LHCN-M2 (cell line): ENCODE data around the gene VPS13C. TPM values are rescaled to one million over a fixed set of nuclear protein-coding genes. Genes with fewer than 3 reads are reported as not detected.
"Not testable (repeated sequence)": the region's sequence is repeated elsewhere in the genome, so short reads cannot be mapped to it uniquely, and the experiment has no call there.

Source experiments
- DNase-seq: peaks from one replicate; pipeline ENCODE4 v3.0.0-alpha.2; 2012; ENCODE audit warnings: low read depth
- total RNA-seq: library from RNA; depleted of rRNA; stranded (reverse); fragments of >200 nt; gene quantifications from 2 replicates; pipeline ENCODE4 v1.2.3, GENCODE V29; 2014

VPS13C gene
- total RNA-seq, 1 experiment from 2014 or later: 35.4 TPM

DNA sequence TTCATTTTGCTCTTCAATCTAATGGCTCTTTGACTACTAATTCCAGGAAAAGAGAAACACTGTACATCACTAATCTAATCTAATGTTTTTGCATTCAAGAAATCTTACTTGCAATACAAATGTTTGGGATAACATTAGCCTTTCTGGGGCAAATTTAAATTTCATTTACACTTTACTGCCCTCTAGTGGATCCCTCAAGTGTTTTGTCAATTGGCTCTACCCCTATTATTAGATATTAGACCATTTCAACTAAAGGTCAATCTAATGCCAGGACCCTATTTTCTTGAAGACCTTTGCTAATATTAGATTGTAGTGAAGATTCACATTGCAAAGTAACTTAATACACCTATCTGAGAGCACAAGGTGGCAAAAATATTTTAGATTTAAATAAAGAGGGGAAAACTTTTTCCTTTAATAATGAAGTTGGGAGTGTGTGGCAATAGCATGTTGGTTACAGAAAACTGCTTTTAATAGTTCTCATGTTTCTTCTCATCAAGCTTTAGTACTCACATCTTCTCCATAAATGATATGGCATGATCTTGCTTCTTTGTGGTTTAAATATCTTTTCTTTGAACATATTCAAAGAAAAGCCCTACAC is 11.6 kb upstream of the VPS13C start:
- DNase-seq: peak; percentile 49

- no peak for DNase-seq
Observed at GRCh38 chr15:62069551-62069950, 9.3 kb upstream of the VPS13C start.

GRCh38 chr15:62068810-62069167 is 8.5 kb upstream of the VPS13C start:
- no peak for DNase-seq

- peak; percentile 33 for DNase-seq
Observed at GRCh38 chr15:62068071-62068809, 8.0 kb upstream of the VPS13C start.

- no peak for DNase-seq
Observed at GRCh38 chr15:62067448-62068044, 7.3 kb upstream of the VPS13C start.

DNA sequence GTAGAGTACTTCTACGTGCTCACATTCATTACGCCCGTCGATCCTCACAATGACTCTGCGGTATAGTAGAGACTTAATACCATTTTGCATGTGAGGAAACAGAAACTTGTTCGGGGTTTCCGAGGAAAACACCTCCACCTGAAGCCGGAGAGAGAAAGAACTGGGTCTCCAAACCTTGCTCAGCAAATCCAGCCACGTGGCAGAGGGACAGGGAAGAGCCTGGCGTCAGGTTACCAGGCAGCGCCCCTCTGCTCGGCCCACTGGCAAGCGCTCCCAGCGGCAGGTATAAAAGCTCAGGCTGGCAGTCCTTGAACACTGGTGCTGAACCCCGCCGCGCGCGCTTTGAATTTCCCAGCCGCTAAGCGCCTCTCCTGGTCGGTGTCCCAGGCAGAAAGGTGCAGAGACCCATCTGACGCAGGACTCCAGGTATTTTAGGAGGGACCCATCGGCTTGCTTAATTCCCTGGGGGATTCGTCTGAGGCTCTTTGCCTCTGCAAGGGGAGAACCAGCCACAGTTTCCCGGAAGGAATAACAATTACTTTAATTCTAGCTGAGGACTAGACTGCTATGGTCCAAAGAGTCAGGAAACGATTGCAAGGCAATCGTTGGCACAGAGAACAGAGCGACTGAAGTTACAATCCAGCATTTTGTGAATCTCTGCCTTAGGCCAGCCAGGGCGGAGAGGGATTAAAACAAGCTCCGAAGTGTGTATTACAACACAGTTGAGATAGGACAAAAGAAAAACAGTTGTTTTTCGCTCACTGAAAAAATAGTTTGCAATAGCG is 6.6 kb upstream of the VPS13C start, which contains the start of gene C2CD4A:
Gene C2CD4A, plus strand, starts transcription at position 315 of the 785 bp plus-strand sequence. CDS start 637 bp downstream, outside the sequence.
- DNase-seq: peak; percentile 18

DNA sequence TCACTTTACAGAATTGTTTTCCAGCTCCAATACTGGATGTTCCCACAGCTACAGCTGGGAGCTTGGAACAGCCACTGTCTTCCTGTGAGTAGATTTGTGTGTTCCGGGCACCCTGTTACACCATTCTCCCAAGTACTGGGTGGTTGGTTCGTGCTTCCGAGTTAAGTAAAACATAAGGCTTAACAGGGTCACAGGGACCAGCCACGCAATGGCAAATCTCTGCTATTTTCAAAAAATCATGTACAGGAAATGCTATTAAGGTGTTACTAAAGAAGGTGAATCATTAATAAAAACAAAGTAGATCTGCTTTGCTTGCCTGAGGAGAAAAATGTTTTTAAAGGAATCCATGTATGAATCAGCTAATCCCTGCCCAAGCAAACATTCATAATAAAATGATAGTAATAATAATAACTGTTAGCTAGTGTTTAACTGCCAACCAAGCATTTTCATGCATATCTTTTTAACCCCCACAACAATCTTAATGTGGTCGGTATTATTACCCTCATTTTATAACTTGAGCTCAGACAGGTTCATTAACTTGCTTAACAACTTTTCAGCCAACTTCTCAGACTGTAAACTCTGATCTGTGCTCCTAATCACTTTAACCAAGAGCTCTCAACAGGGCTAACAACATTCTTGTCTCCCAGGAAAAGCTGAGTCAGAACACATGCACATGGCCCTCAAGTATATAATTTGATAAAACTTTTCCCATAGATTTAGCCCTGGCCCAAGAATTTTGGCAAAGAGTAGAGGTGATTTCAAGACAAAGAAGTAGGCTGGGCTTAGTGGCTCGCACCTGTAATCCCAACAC is 3.8 kb upstream of the VPS13C start:
- peak; percentile 34 for DNase-seq

- no peak for DNase-seq
Observed at GRCh38 chr15:62060896-62061280, 641 bp upstream of the VPS13C start.

DNA sequence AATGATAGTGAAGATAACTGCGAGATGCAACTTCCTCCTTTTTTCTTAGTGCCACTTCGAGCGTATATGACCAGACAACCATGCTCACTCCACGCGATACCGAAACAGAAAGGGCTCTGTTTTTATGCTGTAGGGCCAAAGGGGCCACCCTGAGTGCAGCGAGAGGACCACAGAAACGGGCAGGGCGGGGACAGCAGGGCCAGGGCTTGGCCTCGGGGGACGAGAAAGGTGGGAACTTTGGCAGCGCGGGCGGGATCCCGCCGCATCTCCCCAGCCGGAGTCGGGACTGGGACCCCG is 483 bp downstream of the VPS13C start:
- DNase-seq: peak; percentile 59

- DNase-seq: no peak
Observed at GRCh38 chr15:62059108-62059815, 985 bp downstream of the VPS13C start.

GRCh38 chr15:62058327-62059028 is 1.8 kb downstream of the VPS13C start:
- DNase-seq: no peak

DNA sequence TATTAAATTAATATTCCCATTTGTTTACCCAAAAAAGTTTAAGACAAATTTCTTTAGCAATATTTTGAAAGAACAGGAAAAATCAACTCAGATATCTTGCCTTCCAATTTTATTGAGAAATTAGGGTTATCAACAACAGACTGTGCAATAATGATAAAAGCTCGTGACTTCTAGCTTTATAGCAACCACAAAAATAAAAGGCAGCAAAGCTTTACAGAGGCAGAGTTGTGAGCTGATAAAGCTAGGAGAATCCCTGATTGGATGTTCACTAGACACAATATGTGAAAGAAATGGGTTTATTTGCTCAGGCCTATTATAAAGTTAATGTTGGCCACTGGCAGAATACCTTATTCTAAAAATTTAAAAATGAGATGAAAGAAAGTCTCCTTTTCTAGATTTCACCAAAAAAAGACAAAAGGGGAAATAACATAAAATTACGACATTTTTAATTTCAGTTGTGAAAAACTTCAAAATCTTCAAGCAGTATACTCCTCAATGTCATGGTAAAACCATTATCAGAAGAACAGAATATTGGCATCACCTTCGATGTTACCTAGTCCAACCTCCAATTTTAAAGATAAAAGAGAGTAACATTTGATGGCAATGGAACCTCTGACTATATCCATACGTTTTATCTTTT is 2.8 kb downstream of the VPS13C start:
- no peak for DNase-seq

DNA sequence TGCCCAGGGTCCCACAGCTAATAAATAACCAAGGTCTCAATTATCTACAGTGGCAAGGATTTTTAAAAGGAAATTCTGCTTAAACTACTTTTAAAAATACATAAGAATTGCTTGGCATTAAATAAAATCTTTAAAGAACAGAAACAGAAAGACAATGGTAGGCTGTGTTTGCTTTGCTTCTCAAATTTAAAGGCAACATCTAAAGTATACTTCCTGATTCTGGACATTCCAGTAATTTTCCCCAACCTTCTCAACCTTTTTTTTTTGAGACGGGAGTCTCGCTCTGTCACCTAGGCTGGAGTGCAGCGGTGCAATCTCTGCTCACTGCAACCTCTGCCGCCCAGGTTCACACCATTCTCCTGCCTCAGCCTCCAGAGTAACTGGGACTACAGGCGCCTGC is 5.3 kb downstream of the VPS13C start:
- no peak for DNase-seq

GRCh38 chr15:62053439-62054085 is 6.7 kb downstream of the VPS13C start:
- DNase-seq: no peak

GRCh38 chr15:62052713-62053112 is 7.5 kb downstream of the VPS13C start:
- no peak for DNase-seq

- DNase-seq: no peak
Observed at GRCh38 chr15:62051166-62051565, 9.1 kb downstream of the VPS13C start.

GRCh38 chr15:62050115-62050514 is 10.1 kb downstream of the VPS13C start:
- no peak for DNase-seq

- not testable (repeated sequence) for DNase-seq
Observed at GRCh38 chr15:62048254-62048653, 12.0 kb downstream of the VPS13C start.

DNA sequence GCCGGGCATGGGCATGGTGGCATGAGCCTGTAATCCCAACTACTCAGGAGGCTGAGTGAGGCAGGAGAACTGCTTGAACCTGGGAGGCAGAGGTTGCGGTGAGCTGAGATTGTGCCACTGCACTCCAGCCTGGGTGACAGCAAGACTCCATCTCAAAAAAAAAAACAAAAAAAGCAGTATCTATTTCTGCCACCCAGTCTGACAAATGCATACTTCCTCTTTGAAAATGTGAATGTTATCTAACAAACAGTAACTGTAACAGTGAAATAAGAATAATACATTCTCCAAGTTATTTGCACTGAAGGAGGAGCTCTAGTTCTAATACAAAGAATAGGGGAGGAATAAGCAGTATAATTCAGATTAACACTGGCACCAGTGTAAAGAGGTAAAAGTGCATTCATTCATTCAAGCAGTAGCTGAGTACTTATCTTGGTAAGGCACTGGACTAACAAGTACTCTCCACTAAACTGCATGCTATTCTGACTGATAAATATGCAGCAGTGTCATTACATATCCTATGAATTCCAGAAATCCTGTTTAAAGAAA is 12.9 kb downstream of the VPS13C start:
- no peak for DNase-seq
